Measurements from ENCODE around the gene CA5A.

CA5A gene

DNA sequence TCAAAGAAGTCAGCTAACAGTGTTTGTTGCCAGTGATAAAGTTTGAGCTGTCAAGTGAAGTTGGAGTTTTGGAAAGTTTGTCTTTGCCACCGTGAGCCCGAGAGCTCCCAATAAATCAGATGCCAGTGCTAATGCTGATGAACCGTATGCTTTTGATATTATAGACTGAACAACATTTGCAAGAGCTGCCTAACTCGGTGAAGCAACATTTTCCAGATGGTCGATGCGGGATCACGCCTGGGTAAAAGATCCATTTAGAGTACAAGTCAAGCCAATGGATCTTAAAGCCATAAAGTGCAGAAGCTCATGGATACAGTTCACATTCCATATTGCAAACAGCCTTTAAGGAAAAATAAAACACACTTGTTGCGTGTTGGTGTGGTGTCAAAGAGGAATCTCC, 24.5 kb upstream of the CA5A start:
- ATAC-seq (ENCODE audit: insufficient read depth, low read depth) (no peak), DNase-seq (no peak)
- H3K4me3 ChIP-seq (ENCODE audit: low read depth in 1 of 2, low read length in 2 of 2): no peak overlapping the region
- H3K27ac ChIP-seq (ENCODE audit: low read length): no peak overlapping the region
- H3K4me1 ChIP-seq (ENCODE audit: insufficient read depth, low read length): peaks cover 2% of the 10 kb centered on the region
- TF ChIP-seq EZH2 (IDR thresholded peaks at IDR 0.05; ENCODE audit: borderline replicate concordance, low read depth, low read length, severe bottlenecking): no peak
- TF ChIP-seq, protein P1, sequence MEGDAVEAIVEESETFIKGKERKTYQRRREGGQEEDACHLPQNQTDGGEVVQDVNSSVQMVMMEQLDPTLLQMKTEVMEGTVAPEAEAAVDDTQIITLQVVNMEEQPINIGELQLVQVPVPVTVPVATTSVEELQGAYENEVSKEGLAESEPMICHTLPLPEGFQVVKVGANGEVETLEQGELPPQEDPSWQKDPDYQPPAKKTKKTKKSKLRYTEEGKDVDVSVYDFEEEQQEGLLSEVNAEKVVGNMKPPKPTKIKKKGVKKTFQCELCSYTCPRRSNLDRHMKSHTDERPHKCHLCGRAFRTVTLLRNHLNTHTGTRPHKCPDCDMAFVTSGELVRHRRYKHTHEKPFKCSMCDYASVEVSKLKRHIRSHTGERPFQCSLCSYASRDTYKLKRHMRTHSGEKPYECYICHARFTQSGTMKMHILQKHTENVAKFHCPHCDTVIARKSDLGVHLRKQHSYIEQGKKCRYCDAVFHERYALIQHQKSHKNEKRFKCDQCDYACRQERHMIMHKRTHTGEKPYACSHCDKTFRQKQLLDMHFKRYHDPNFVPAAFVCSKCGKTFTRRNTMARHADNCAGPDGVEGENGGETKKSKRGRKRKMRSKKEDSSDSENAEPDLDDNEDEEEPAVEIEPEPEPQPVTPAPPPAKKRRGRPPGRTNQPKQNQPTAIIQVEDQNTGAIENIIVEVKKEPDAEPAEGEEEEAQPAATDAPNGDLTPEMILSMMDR (IDR thresholded peaks at IDR 0.05; ENCODE audit: borderline replicate concordance, extremely low read depth, low read length, poor library complexity, severe bottlenecking): no peak
- no peaks in the 10 kb centered on the region for H3K9me3 ChIP-seq (ENCODE audit: insufficient read depth, low read length, severe bottlenecking)
- H4K20me1 ChIP-seq (ENCODE audit: insufficient read depth, low read length): peaks cover 70% of the 10 kb centered on the region
- no peak overlapping the region for H3K4me2 ChIP-seq (ENCODE audit: insufficient read depth, low read length)
- H3K9ac ChIP-seq (ENCODE audit: low read depth, low read length): no peak overlapping the region
- H3K27me3 ChIP-seq (ENCODE audit: insufficient read depth, low read length, poor library complexity): no peaks in the 10 kb centered on the region
- peaks cover 99% of the 10 kb centered on the region for H3K79me2 ChIP-seq (ENCODE audit: insufficient read depth, low read length)
- H3K36me3 ChIP-seq (ENCODE audit: insufficient read depth, low read length): peaks cover 25% of the 10 kb centered on the region
- H2AFZ ChIP-seq (ENCODE audit: low read depth, low read length): no peak overlapping the region

DNA sequence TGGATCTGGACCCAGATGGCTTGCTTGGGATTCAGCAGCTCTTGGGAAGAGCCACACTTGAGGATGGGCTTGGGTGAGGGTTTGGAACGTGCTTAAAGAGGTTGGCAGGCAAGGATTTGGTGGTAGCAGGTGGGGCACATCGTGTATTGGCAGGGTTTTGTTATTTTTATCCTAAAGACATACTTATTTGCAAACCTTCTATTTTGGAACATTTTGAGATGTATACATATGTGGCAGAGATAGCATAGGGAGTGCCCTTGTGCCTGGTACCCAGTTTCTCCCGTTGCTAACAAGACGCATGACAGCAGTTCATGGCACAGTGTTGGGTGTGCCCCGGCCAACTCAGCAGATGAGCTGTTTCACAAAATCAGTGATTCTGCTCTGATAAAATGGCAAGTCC, 24.0 kb upstream of the CA5A start:
- no peak overlapping the region for H2AFZ ChIP-seq (ENCODE audit: low read depth, low read length)
- no peak overlapping the region for H3K4me2 ChIP-seq (ENCODE audit: insufficient read depth, low read length)
- DNase-seq: no peak
- H3K79me2 ChIP-seq (ENCODE audit: insufficient read depth, low read length): peaks cover 99% of the 10 kb centered on the region
- H3K4me1 ChIP-seq (ENCODE audit: insufficient read depth, low read length): peaks cover 8% of the 10 kb centered on the region
- ATAC-seq (ENCODE audit: insufficient read depth, low read depth): no peak
- no peak overlapping the region for H3K4me3 ChIP-seq (ENCODE audit: low read depth in 1 of 2, low read length in 2 of 2)
- H3K36me3 ChIP-seq (ENCODE audit: insufficient read depth, low read length): peaks cover 30% of the 10 kb centered on the region
- peaks cover 72% of the 10 kb centered on the region for H4K20me1 ChIP-seq (ENCODE audit: insufficient read depth, low read length)
- H3K9me3 ChIP-seq (ENCODE audit: insufficient read depth, low read length, severe bottlenecking): no peaks in the 10 kb centered on the region
- no peaks in the 10 kb centered on the region for H3K27me3 ChIP-seq (ENCODE audit: insufficient read depth, low read length, poor library complexity)
- TF ChIP-seq, protein P1 (IDR thresholded peaks at IDR 0.05; ENCODE audit: borderline replicate concordance, extremely low read depth, low read length, poor library complexity, severe bottlenecking): no peak
- TF ChIP-seq EZH2 (IDR thresholded peaks at IDR 0.05; ENCODE audit: borderline replicate concordance, low read depth, low read length, severe bottlenecking): no peak
- no peak overlapping the region for H3K27ac ChIP-seq (ENCODE audit: low read length)
- H3K9ac ChIP-seq (ENCODE audit: low read depth, low read length): no peak overlapping the region

DNA sequence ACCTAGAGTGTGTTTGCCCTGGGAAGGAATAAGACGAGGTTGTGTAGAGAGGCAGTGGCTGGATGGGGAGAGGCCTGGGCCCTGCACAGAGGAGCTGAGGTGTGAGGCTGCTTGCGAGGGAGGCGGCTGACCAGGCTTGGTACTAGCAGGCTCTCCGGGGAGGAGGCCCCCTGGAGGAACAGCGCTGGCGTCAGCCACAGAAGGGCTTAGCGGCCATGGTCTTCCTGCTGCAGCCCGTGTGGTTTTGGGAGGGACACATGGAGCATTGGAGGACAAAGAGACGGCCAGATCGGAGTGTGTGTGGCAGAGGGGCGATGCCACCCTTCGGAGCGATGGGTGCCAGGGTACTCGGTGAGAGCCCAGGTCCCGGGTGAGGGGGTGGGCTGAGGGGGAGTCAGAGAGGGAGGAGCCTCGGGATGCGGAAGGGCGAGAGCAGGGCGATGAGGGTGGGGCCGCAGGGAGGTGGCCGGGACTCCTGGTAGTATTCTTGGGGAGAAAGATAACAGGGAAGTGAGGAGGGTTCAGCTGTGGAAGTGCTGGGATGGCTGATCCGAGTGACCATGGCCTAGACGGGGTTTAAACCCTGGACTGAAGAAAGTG, 23.2 kb upstream of the CA5A start:
- no peak overlapping the region for H3K4me2 ChIP-seq (ENCODE audit: insufficient read depth, low read length)
- no peak for ATAC-seq (ENCODE audit: insufficient read depth, low read depth)
- peaks cover 73% of the 10 kb centered on the region for H4K20me1 ChIP-seq (ENCODE audit: insufficient read depth, low read length)
- no peak overlapping the region for H3K9ac ChIP-seq (ENCODE audit: low read depth, low read length)
- peaks cover 99% of the 10 kb centered on the region for H3K79me2 ChIP-seq (ENCODE audit: insufficient read depth, low read length)
- H3K36me3 ChIP-seq (ENCODE audit: insufficient read depth, low read length): peaks cover 38% of the 10 kb centered on the region
- no peak overlapping the region for H2AFZ ChIP-seq (ENCODE audit: low read depth, low read length)
- DNase-seq: no peak
- no peak overlapping the region for H3K27ac ChIP-seq (ENCODE audit: low read length)
- H3K4me1 ChIP-seq (ENCODE audit: insufficient read depth, low read length): peaks cover 16% of the 10 kb centered on the region
- no peak overlapping the region for H3K4me3 ChIP-seq (ENCODE audit: low read depth in 1 of 2, low read length in 2 of 2)
- TF ChIP-seq, protein P1 (IDR thresholded peaks at IDR 0.05; ENCODE audit: borderline replicate concordance, extremely low read depth, low read length, poor library complexity, severe bottlenecking): no peak
- no peak for TF ChIP-seq EZH2 (IDR thresholded peaks at IDR 0.05; ENCODE audit: borderline replicate concordance, low read depth, low read length, severe bottlenecking)
- no peaks in the 10 kb centered on the region for H3K9me3 ChIP-seq (ENCODE audit: insufficient read depth, low read length, severe bottlenecking)
- no peaks in the 10 kb centered on the region for H3K27me3 ChIP-seq (ENCODE audit: insufficient read depth, low read length, poor library complexity)

All from DND-41 (cell line).